Lower leg skin (tissue), 4 donors: Measurements from ENCODE around the gene ST7. TPM values are rescaled to one million over a fixed set of nuclear protein-coding genes. Genes with fewer than 3 reads are reported as not detected.

Source experiments
- DNase-seq, 2 donors: peaks; one replicate each; pipeline ENCODE4 v3.0.0-alpha.2; 2019; ENCODE audit warnings: low spot score in 2 of 2
- H3K4me3 ChIP-seq: fragments of 200-600 bp; sonication (generic); 2 replicates; pipeline ENCODE4 v1.5.1; 2017; ENCODE audit warnings: mild to moderate bottlenecking, low read depth; ENCODE audit not compliant: poor library complexity, severe bottlenecking
- CTCF ChIP-seq, 3 donors: fragments of 450-650 bp; IDR thresholded peaks; one replicate each; pipeline ENCODE4 v1.5.1; 2016; ENCODE audit warnings: antibody characterized with exemption in 3 of 3, mild to moderate bottlenecking in 3 of 3, moderate library complexity in 2 of 3
- POLR2A ChIP-seq, 2 donors: fragments of 450-650 bp; IDR thresholded peaks; one replicate each; pipeline ENCODE4 v1.6.1; 2016 to 2017; ENCODE audit warnings: antibody characterized with exemption in 2 of 2, mild to moderate bottlenecking in 1 of 2, moderate library complexity in 1 of 2
- WGBS, 2 donors: methylation state at CpG; one replicate each; pipeline ENCODE4 v1.1.5; 2018; 5-methylcytosine and 5-hydroxymethylcytosine counted together
- intact Hi-C: fragments of 100-400 bp; cut with DNase I; formaldehyde crosslinking; loops from one replicate; pipeline ENCODE4 v1.15.0; 2023; ENCODE audit warnings: low total_unique reads
- total RNA-seq, 4 donors: library from RNA; depleted of rRNA; stranded (reverse); fragments of >200 nt; gene quantifications; one replicate each; pipeline ENCODE4 v1.1.0, GENCODE V29; 2016

ST7 gene
- total RNA-seq, 4 donors from 2014 or later = 10.8 to 17.1 (median 11.4) TPM

GRCh38 chr7:117163101-117163500 lies 209.8 kb downstream of the ST7 start:
- TF ChIP-seq POLR2A (IDR thresholded peaks at IDR 0.05) (no peak), CTCF (IDR thresholded peaks at IDR 0.05) (no peak)
- WGBS, 2 donors = 93 to 97% methylated on average over 2 of the region's 2 CpGs
- no peak for DNase-seq
- H3K4me3 ChIP-seq = no peak overlapping the region
- intact Hi-C loops = no loop called here

GRCh38 chr7:117164620-117165019 lies 211.3 kb downstream of the ST7 start:
- H3K4me3 ChIP-seq = no peak overlapping the region
- 62 to 87% methylated on average over 2 of the region's 2 CpGs for WGBS, 2 donors
- no peak for DNase-seq
- no peak for TF ChIP-seq CTCF (IDR thresholded peaks at IDR 0.05)
- no peak for TF ChIP-seq POLR2A (IDR thresholded peaks at IDR 0.05)
- intact Hi-C loops = no loop called here

- DNase-seq = no peak
- WGBS, 2 donors = 85 to 93% methylated on average over 4 of the region's 4 CpGs
- H3K4me3 ChIP-seq = no peak overlapping the region
- no peak for TF ChIP-seq POLR2A (IDR thresholded peaks at IDR 0.05)
- no peak for TF ChIP-seq CTCF (IDR thresholded peaks at IDR 0.05)
- intact Hi-C loops = no loop called here
Observed at GRCh38 chr7:117165656-117166055, 212.4 kb downstream of the ST7 start.

- intact Hi-C loops = no loop called here
- 75 to 81% methylated on average over 4 of the region's 4 CpGs for WGBS, 2 donors
Observed at GRCh38 chr7:117169907-117170306, 216.6 kb downstream of the ST7 start.

DNA sequence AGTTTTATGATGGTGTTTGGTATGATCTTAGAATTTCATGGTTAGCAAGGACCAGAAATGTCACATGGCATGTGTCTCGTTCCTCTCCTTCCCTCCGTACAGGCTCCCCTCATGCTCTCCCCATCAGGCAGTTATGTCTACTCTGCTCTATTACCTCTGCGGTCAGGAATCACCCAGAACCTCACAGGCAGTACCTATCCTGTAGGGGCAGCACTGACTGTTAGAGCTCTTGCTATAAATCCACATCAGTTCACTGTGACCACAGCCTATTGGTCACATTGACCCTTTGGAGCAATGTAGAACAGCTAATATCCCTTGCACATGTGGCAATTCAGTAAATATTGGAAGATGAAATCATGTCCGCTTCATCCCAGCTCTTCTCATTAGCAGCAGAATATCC lies 217.8 kb downstream of the ST7 start:
- TF ChIP-seq CTCF (IDR thresholded peaks at IDR 0.05) (no peak), POLR2A (IDR thresholded peaks at IDR 0.05) (no peak)
- no peak overlapping the region for H3K4me3 ChIP-seq
- intact Hi-C loops = no loop called here
- WGBS, 2 donors = 89 to 95% methylated on average over 4 of the region's 4 CpGs
- DNase-seq = no peak

More at GRCh38 chr7:117169907-117170306, 216.6 kb downstream of the ST7 start:
- TF ChIP-seq POLR2A (IDR thresholded peaks at IDR 0.05) (no peak), CTCF (IDR thresholded peaks at IDR 0.05) (no peak)
- H3K4me3 ChIP-seq = no peak overlapping the region
- DNase-seq = no peak

- no peak overlapping the region for H3K4me3 ChIP-seq
- no peak for DNase-seq
- no peak for TF ChIP-seq CTCF (IDR thresholded peaks at IDR 0.05)
- TF ChIP-seq POLR2A (IDR thresholded peaks at IDR 0.05) = no peak
- intact Hi-C loops = no loop called here
- WGBS, 2 donors = 91 to 98% methylated on average over 2 of the region's 2 CpGs
Observed at GRCh38 chr7:117172283-117172682, 219.0 kb downstream of the ST7 start.
